ENCODE results near the gene HYAL3. TPM values are rescaled to one million over a fixed set of nuclear protein-coding genes. Genes with fewer than 3 reads are reported as not detected.
A peak's percentile ranks its signal among the peaks of the same experiment; 100 is the strongest.

HYAL3 gene
- total and polyA plus RNA-seq, 2 of the 13 experiments (the other 11 are each of a cell fraction or from before 2014, with no cell fraction given): 5.5 to 10.4 TPM

- TF ChIP-seq ZMYM3 (CRISPR knock-in tag; IDR thresholded peaks at IDR 0.05): peak; percentile 61
- TF ChIP-seq ZFAT (CRISPR knock-in tag; conservative IDR thresholded peaks at IDR 0.05): no peak
- no peak for TF ChIP-seq AGO2 (optimal IDR thresholded peaks at IDR 0.05; ENCODE audit: low read depth, low read length)
- peak; percentile 58; the same call in 1 of the 2 replicates for TF ChIP-seq ZBTB20 (CRISPR knock-in tag; IDR thresholded peaks at IDR 0.05; ENCODE audit: borderline replicate concordance, low read depth)
- TF ChIP-seq BCLAF1 (IDR thresholded peaks at IDR 0.05): no peak
- no peak for TF ChIP-seq YEATS2 (CRISPR knock-in tag; IDR thresholded peaks at IDR 0.05; ENCODE audit: borderline replicate concordance)
- TF ChIP-seq ZNF724P (CRISPR knock-in tag; IDR thresholded peaks at IDR 0.05; ENCODE audit: borderline replicate concordance): 0 out of 2 replicates have a peak, but pooled peaks have one; percentile 56
- TF ChIP-seq ZNF737 (CRISPR knock-in tag; IDR thresholded peaks at IDR 0.05; ENCODE audit: borderline replicate concordance): no peak
- no peak for TF ChIP-seq ZNF720 (CRISPR knock-in tag; IDR thresholded peaks at IDR 0.05)
- TF ChIP-seq HNRNPK (IDR thresholded peaks at IDR 0.05; ENCODE audit: low read depth, low read length, poor library complexity, severe bottlenecking): peak; percentile 42
- no peak for TF ChIP-seq PAF1 (CRISPR knock-in tag; IDR thresholded peaks at IDR 0.05)
- TF ChIP-seq KDM6A (CRISPR knock-in tag; IDR thresholded peaks at IDR 0.05; ENCODE audit: low read depth): peak; percentile 71; the same call in 1 of the 2 replicates
- TF ChIP-seq ZNF891 (CRISPR knock-in tag; IDR thresholded peaks at IDR 0.05): peak; percentile 7; the same call in 1 of the 2 replicates
- TF ChIP-seq ZKSCAN1 (IDR thresholded peaks at IDR 0.05; ENCODE audit: low read length): no peak
- no peak; the same call in 1 of the 2 replicates for TF ChIP-seq PAX8 (CRISPR knock-in tag; IDR thresholded peaks at IDR 0.05; ENCODE audit: borderline replicate concordance)
- peak; percentile 98 for TF ChIP-seq PRDM10 (CRISPR knock-in tag; IDR thresholded peaks at IDR 0.05; ENCODE audit: low read depth)
- TF ChIP-seq ZNF143 (CRISPR knock-in tag; IDR thresholded peaks at IDR 0.05): peak; percentile 6; the same call in 1 of the 2 replicates
- no peak for TF ChIP-seq ARID3A (IDR thresholded peaks at IDR 0.05; ENCODE audit: low read depth, low read length)
- no peak for TF ChIP-seq MIER2 (CRISPR knock-in tag; IDR thresholded peaks at IDR 0.05)
- TF ChIP-seq HOXA5 (CRISPR knock-in tag; IDR thresholded peaks at IDR 0.05): 0 out of 2 replicates have a peak, but pooled peaks have one; percentile 56
- TF ChIP-seq LBX2 (CRISPR knock-in tag; IDR thresholded peaks at IDR 0.05; ENCODE audit: borderline replicate concordance): no peak
These were observed 22.3 kb upstream of the HYAL3 start (continued) for GRCh38 chr3:50321336-50322114.
